HepG2 (cell line): ENCODE measurements around the gene CAMK2G. TPM values are rescaled to one million over a fixed set of nuclear protein-coding genes. Genes with fewer than 3 reads are reported as not detected.

Source experiments
- BCL6 ChIP-seq: IDR thresholded peaks from 2 replicates; pipeline ENCODE4 v1.6.1; 2016; ENCODE audit warnings: missing genetic modification reagents, missing compliant biosample characterization
- HNRNPLL ChIP-seq: fragments of 200-400 bp; formaldehyde crosslinking; IDR thresholded peaks from 2 replicates; pipeline ENCODE4 v1.6.1; 2017; ENCODE audit warnings: mild to moderate bottlenecking, low read depth, low read length; ENCODE audit not compliant: poor library complexity, severe bottlenecking
- MBD4 ChIP-seq: IDR thresholded peaks from 2 replicates; pipeline ENCODE4 v1.6.1; 2012; ENCODE audit warnings: low read length, inconsistent platforms, borderline replicate concordance
- XRCC5 ChIP-seq: fragments of 200-400 bp; formaldehyde crosslinking; optimal IDR thresholded peaks from 2 replicates; pipeline ENCODE3; 2017; ENCODE audit warnings: mild to moderate bottlenecking, low read length
- ZNF235 ChIP-seq: sonication (generic); formaldehyde crosslinking; IDR thresholded peaks from 2 replicates; pipeline ENCODE4 v1.8.1; 2023; ENCODE audit warnings: mild to moderate bottlenecking, missing genetic modification reagents, borderline replicate concordance
- ZNF354B ChIP-seq: sonication (generic); formaldehyde crosslinking; IDR thresholded peaks from 2 replicates; pipeline ENCODE4 v1.8.0; 2022; ENCODE audit warnings: mild to moderate bottlenecking, missing genetic modification reagents
- ZNF510 ChIP-seq: sonication (generic); formaldehyde crosslinking; IDR thresholded peaks from 2 replicates; pipeline ENCODE4 v1.4.0; 2020; ENCODE audit warnings: low read depth, mild to moderate bottlenecking, missing genetic modification reagents
- ZNF558 ChIP-seq: sonication (generic); formaldehyde crosslinking; IDR thresholded peaks from 2 replicates; pipeline ENCODE4 v1.9.0; 2022; ENCODE audit warnings: mild to moderate bottlenecking, missing genetic modification reagents, borderline replicate concordance
- ZNF768 ChIP-seq: sonication (generic); formaldehyde crosslinking; IDR thresholded peaks from 2 replicates; pipeline ENCODE4 v1.4.0; 2020; ENCODE audit warnings: missing genetic modification reagents
- polyA plus RNA-seq, 8 experiments: library from polyadenylated mRNA; depleted of rRNA in 3 of 8; stranded (reverse) in 7 of 8; unstranded in 1 of 8; fragments of >200 nt; fragmentation: Illumina TruSeq in 4 of 8; extraction: Trizol in 4 of 8; gene quantifications; 2 replicates each; pipeline versions ENCODE4 v1.2.1 to v1.2.3, GENCODE V29; 2011 to 2016; ENCODE audit warnings: low read depth in 4 of 8, missing spikeins in 1 of 8, mixed read lengths in 1 of 8; ENCODE audit not compliant: insufficient read depth in 1 of 8
- total RNA-seq, 5 experiments: library from RNA; depleted of rRNA; stranded (reverse); fragments of >200 nt; fragmentation: Illumina TruSeq; extraction: Trizol; gene quantifications; 2 replicates each; pipeline ENCODE4 v1.2.3, GENCODE V29; 2016; ENCODE audit warnings: low read depth in 1 of 5
- TF ChIP-seq, protein P1 (sequence below): sonication (generic); formaldehyde crosslinking; IDR thresholded peaks from 2 replicates; pipeline ENCODE4 v1.5.1; 2020; ENCODE audit warnings: missing genetic modification reagents, mild to moderate bottlenecking, borderline replicate concordance
- TF ChIP-seq, protein P2 (sequence below): sonication (generic); formaldehyde crosslinking; IDR thresholded peaks from 2 replicates; pipeline ENCODE4 v1.5.0; 2020; ENCODE audit warnings: missing genetic modification reagents
- TF ChIP-seq, protein P3 (sequence below): sonication (generic); formaldehyde crosslinking; IDR thresholded peaks from 2 replicates; pipeline ENCODE4 v1.8.0; 2022; ENCODE audit warnings: missing genetic modification reagents, mild to moderate bottlenecking, inconsistent platforms, borderline replicate concordance
- TF ChIP-seq, protein P4 (sequence below): sonication (generic); formaldehyde crosslinking; IDR thresholded peaks from one replicate; pipeline ENCODE4 v1.5.1; 2020; ENCODE audit warnings: mild to moderate bottlenecking, missing genetic modification reagents; ENCODE audit errors: not compliant biosample characterization

The CAMK2G gene
- total and polyA plus RNA-seq, 2 of the 13 experiments (the other 11 are each of a cell fraction or from before 2014, with no cell fraction given): 15.9 to 18.8 TPM

DNA sequence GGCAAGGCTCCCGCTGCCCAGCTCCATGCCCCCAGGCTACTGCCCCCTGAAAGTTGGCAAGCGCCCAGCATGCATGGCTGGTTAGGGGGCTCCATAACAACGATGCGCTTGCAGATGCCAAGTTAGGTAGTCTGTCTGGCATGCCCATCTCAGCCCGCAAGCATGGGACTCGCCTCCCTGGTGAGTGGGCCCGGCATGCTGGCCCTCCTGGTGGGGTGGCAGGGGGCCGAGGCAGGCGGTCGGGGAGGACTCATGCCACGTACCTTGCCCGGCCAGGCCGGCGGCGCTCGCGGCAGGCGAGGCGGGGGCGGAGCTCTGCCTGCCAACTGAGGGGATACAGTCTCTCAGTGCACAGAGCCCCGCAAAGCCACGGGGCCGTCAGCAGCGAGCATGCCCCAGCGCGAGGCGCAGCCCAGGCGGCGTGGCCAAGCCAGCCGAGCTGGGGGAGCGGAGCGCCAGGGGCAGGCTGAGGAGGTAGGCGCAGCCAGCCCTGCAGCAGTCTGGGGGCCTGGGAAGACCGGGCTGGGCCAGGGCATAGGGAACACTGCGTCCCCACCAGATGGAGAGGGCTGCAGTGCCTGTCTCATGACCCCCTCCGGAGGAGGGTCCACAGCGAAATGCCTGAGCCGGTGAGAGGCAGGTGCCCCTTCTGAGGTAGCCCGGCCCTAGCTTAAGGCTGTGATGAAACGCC is 34.9 kb downstream of the CAMK2G start (continued):
- TF ChIP-seq, protein P1, sequence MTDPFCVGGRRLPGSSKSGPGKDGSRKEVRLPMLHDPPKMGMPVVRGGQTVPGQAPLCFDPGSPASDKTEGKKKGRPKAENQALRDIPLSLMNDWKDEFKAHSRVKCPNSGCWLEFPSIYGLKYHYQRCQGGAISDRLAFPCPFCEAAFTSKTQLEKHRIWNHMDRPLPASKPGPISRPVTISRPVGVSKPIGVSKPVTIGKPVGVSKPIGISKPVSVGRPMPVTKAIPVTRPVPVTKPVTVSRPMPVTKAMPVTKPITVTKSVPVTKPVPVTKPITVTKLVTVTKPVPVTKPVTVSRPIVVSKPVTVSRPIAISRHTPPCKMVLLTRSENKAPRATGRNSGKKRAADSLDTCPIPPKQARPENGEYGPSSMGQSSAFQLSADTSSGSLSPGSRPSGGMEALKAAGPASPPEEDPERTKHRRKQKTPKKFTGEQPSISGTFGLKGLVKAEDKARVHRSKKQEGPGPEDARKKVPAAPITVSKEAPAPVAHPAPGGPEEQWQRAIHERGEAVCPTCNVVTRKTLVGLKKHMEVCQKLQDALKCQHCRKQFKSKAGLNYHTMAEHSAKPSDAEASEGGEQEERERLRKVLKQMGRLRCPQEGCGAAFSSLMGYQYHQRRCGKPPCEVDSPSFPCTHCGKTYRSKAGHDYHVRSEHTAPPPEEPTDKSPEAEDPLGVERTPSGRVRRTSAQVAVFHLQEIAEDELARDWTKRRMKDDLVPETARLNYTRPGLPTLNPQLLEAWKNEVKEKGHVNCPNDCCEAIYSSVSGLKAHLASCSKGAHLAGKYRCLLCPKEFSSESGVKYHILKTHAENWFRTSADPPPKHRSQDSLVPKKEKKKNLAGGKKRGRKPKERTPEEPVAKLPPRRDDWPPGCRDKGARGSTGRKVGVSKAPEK (CRISPR knock-in tag): no peak
- TF ChIP-seq HNRNPLL (peak; percentile 27), ZNF510 (no peak), ZNF768 (CRISPR knock-in tag) (peak; percentile 14; the same call in 1 of the 2 replicates), ZNF354B (CRISPR knock-in tag) (no peak), ZNF558 (CRISPR knock-in tag) (no peak), ZNF235 (CRISPR knock-in tag) (no peak), MBD4 (no peak), XRCC5 (no peak), BCL6 (CRISPR knock-in tag) (no peak)
- TF ChIP-seq, protein P2, sequence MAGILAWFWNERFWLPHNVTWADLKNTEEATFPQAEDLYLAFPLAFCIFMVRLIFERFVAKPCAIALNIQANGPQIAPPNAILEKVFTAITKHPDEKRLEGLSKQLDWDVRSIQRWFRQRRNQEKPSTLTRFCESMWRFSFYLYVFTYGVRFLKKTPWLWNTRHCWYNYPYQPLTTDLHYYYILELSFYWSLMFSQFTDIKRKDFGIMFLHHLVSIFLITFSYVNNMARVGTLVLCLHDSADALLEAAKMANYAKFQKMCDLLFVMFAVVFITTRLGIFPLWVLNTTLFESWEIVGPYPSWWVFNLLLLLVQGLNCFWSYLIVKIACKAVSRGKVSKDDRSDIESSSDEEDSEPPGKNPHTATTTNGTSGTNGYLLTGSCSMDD (CRISPR knock-in tag): no peak
- TF ChIP-seq, protein P3, sequence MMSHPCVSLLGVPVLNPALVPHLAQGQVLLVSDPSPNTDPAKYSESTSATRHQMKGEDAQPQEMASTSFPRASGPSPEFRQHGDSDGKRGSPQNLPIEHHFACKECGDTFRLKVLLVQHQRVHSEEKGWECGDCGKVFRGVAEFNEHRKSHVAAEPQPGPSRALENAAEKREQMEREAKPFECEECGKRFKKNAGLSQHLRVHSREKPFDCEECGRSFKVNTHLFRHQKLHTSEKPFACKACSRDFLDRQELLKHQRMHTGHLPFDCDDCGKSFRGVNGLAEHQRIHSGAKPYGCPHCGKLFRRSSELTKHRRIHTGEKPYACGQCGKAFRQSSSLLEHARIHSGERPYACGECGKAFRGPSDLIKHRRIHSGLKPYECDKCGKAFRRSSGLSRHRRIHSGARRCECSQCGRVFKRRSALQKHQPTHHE: no peak
- TF ChIP-seq, protein P4, sequence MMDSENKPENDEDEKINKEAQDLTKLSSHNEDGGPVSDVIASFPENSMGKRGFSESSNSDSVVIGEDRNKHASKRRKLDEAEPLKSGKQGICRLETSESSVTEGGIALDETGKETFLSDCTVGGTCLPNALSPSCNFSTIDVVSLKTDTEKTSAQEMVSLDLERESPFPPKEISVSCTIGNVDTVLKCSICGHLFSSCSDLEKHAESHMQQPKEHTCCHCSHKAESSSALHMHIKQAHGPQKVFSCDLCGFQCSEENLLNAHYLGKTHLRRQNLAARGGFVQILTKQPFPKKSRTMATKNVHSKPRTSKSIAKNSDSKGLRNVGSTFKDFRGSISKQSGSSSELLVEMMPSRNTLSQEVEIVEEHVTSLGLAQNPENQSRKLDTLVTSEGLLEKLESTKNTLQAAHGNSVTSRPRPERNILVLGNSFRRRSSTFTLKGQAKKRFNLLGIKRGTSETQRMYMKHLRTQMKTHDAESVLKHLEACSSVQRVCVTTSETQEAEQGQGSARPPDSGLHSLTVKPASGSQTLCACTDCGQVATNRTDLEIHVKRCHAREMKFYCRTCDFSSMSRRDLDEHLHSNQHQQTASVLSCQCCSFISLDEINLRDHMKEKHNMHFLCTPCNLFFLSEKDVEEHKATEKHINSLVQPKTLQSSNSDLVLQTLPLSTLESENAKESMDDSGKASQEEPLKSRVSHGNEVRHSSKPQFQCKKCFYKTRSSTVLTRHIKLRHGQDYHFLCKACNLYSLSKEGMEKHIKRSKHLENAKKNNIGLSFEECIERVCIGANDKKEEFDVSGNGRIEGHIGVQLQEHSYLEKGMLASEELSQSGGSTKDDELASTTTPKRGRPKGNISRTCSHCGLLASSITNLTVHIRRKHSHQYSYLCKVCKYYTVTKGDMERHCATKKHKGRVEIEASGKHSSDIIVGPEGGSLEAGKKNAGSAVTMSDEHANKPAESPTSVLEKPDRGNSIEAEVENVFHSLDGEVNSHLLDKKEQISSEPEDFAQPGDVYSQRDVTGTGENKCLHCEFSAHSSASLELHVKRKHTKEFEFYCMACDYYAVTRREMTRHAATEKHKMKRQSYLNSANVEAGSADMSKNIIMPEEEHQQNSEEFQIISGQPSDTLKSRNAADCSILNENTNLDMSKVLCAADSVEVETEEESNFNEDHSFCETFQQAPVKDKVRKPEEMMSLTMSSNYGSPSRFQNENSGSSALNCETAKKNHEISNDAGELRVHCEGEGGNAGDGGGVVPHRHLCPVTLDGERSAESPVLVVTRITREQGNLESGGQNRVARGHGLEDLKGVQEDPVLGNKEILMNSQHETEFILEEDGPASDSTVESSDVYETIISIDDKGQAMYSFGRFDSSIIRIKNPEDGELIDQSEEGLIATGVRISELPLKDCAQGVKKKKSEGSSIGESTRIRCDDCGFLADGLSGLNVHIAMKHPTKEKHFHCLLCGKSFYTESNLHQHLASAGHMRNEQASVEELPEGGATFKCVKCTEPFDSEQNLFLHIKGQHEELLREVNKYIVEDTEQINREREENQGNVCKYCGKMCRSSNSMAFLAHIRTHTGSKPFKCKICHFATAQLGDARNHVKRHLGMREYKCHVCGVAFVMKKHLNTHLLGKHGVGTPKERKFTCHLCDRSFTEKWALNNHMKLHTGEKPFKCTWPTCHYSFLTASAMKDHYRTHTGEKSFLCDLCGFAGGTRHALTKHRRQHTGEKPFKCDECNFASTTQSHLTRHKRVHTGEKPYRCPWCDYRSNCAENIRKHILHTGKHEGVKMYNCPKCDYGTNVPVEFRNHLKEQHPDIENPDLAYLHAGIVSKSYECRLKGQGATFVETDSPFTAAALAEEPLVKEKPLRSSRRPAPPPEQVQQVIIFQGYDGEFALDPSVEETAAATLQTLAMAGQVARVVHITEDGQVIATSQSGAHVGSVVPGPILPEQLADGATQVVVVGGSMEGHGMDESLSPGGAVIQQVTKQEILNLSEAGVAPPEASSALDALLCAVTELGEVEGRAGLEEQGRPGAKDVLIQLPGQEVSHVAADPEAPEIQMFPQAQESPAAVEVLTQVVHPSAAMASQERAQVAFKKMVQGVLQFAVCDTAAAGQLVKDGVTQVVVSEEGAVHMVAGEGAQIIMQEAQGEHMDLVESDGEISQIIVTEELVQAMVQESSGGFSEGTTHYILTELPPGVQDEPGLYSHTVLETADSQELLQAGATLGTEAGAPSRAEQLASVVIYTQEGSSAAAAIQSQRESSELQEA (CRISPR knock-in tag): peak; percentile 35
